Peyer's patch (tissue), 4 donors: ENCODE measurements around the gene KRT9. TPM values are rescaled to one million over a fixed set of nuclear protein-coding genes. Genes with fewer than 3 reads are reported as not detected.

ENCODE experiments used
- DNase-seq, 3 donors: peaks; one replicate each; pipeline ENCODE4 v3.0.0-alpha.2; 2017 to 2019
- H3K27ac ChIP-seq, 4 donors: fragments of 200-600 bp; sonication (generic); one replicate each; pipeline ENCODE4 v1.5.1; 2016 to 2019
- H3K27me3 ChIP-seq, 2 donors: fragments of 200-600 bp; sonication (generic); one replicate each; pipeline ENCODE4 v1.5.1; 2019
- H3K36me3 ChIP-seq, 3 donors: fragments of 200-600 bp; sonication (generic); one replicate each; pipeline ENCODE4 v1.5.1; 2016 to 2019
- H3K4me1 ChIP-seq, 4 donors: fragments of 200-600 bp; sonication (generic); one replicate each; pipeline ENCODE4 v1.5.1; 2016 to 2019
- H3K4me3 ChIP-seq, 4 donors: fragments of 200-600 bp; sonication (generic); 1 replicate in 3 of 4; 2 replicates in 1 of 4; pipeline ENCODE4 v1.5.1; 2016 to 2019; ENCODE audit warnings: mild to moderate bottlenecking in 1 of 4
- H3K9me3 ChIP-seq, 4 donors: fragments of 200-600 bp; sonication (generic); one replicate each; pipeline ENCODE4 v1.5.1; 2016 to 2019; ENCODE audit warnings: mild to moderate bottlenecking in 1 of 4
- CTCF ChIP-seq, 6 experiments: fragments of 450-650 bp in 4 of 6; fragments of 200-600 bp in 2 of 6; sonication (generic) in 1 of 6; IDR thresholded peaks; one replicate each; pipeline ENCODE4 v1.5.1; 2017 to 2019; ENCODE audit warnings: antibody characterized with exemption in 6 of 6, mild to moderate bottlenecking in 3 of 6, moderate library complexity in 1 of 6
- POLR2A ChIP-seq, 2 donors: fragments of 450-650 bp; IDR thresholded peaks; one replicate each; pipeline ENCODE4 v1.5.1; 2017; ENCODE audit warnings: antibody characterized with exemption in 2 of 2, mild to moderate bottlenecking in 2 of 2, moderate library complexity in 2 of 2
- total RNA-seq, 4 donors: library from RNA; depleted of rRNA; stranded (reverse); fragments of >200 nt; gene quantifications; one replicate each; pipeline ENCODE4 v1.1.0, GENCODE V29; 2016

KRT9 gene
- total RNA-seq, 4 donors from 2014 or later, result not detected

GRCh38 chr17:41522301-41523224 lies 49.3 kb downstream of the KRT9 start:
- Histone ChIP-seq H3K4me1 (peaks cover 0 to 17% (median 0%) of the 10 kb centered on the region in 4 donors), H3K27ac (peak overlapping the region in 3 of 4 donors; percentile 79 to 96 (median 95)), H3K36me3 (peaks cover 0 to 38% (median 0%) of the 10 kb centered on the region in 3 donors), H3K27me3 (no peaks in the 10 kb centered on the region), H3K4me3 (peak overlapping the region in 1 of 4 donors; percentile 70), H3K9me3 (no peaks in the 10 kb centered on the region)
- TF ChIP-seq CTCF (IDR thresholded peaks at IDR 0.05) (no peak), POLR2A (IDR thresholded peaks at IDR 0.05) (peak in 1 of 2 donors; percentile 38)
- DNase-seq, result peak in 2 of 3 donors; percentile 70 to 77

- H3K4me1 ChIP-seq, result peaks cover 0 to 15% (median 0%) of the 10 kb centered on the region in 4 donors
- DNase-seq, result peak in 2 of 3 donors; percentile 88 to 91
- peaks cover 0 to 29% (median 0%) of the 10 kb centered on the region in 3 donors for H3K36me3 ChIP-seq
- no peaks in the 10 kb centered on the region for H3K9me3 ChIP-seq
- peak in 3 of 6 experiments; percentile 30 to 42 (median 38) for TF ChIP-seq CTCF (IDR thresholded peaks at IDR 0.05)
- peak; percentile 40 to 77 for TF ChIP-seq POLR2A (IDR thresholded peaks at IDR 0.05)
- no peaks in the 10 kb centered on the region for H3K27me3 ChIP-seq
- H3K4me3 ChIP-seq, result peak overlapping the region in 1 of 4 donors; percentile 5
- peak overlapping the region in 3 of 4 donors; percentile 79 to 96 (median 95) for H3K27ac ChIP-seq
These were observed 50.1 kb downstream of the KRT9 start for GRCh38 chr17:41521574-41522261.

GRCh38 chr17:41520821-41521521 lies 50.9 kb downstream of the KRT9 start:
- H3K4me1 ChIP-seq, result peaks cover 0 to 15% (median 0%) of the 10 kb centered on the region in 4 donors
- TF ChIP-seq CTCF (IDR thresholded peaks at IDR 0.05), result no peak
- peak in 1 of 2 donors; percentile 6 for TF ChIP-seq POLR2A (IDR thresholded peaks at IDR 0.05)
- no peaks in the 10 kb centered on the region for H3K9me3 ChIP-seq
- no peaks in the 10 kb centered on the region for H3K27me3 ChIP-seq
- H3K27ac ChIP-seq, result peak overlapping the region in 3 of 4 donors; percentile 79 to 96 (median 95)
- H3K4me3 ChIP-seq, result peak overlapping the region in 1 of 4 donors; percentile 5
- H3K36me3 ChIP-seq, result peaks cover 0 to 25% (median 0%) of the 10 kb centered on the region in 3 donors
- peak in 2 of 3 donors; percentile 85 to 87 for DNase-seq

- peaks cover 0 to 13% (median 0%) of the 10 kb centered on the region in 3 donors for H3K36me3 ChIP-seq
- DNase-seq, result peak in 2 of 3 donors; percentile 70 to 72
- H3K4me1 ChIP-seq, result peaks cover 0 to 15% (median 0%) of the 10 kb centered on the region in 4 donors
- TF ChIP-seq POLR2A (IDR thresholded peaks at IDR 0.05), result peak in 1 of 2 donors; percentile 37
- no peak for TF ChIP-seq CTCF (IDR thresholded peaks at IDR 0.05)
- no peaks in the 10 kb centered on the region for H3K27me3 ChIP-seq
- H3K4me3 ChIP-seq, result no peak overlapping the region
- H3K9me3 ChIP-seq, result no peaks in the 10 kb centered on the region
- H3K27ac ChIP-seq, result peak overlapping the region in 2 of 4 donors; percentile 95 to 96
These were observed 52.2 kb downstream of the KRT9 start for GRCh38 chr17:41519501-41520224.
